Suprapubic skin (tissue), 4 donors: Measurements from ENCODE around the gene HOXA6. TPM values are rescaled to one million over a fixed set of nuclear protein-coding genes. Genes with fewer than 3 reads are reported as not detected.
A peak's percentile ranks its signal among the peaks of the same experiment; 100 is the strongest.

Source experiments
- DNase-seq, 2 donors: peaks; one replicate each; pipeline ENCODE4 v3.0.0-alpha.2; 2019; ENCODE audit warnings: low spot score in 2 of 2
- H3K27ac ChIP-seq: fragments of 200-600 bp; sonication (generic); one replicate; pipeline ENCODE4 v1.5.1; 2019
- H3K27me3 ChIP-seq: fragments of 200-600 bp; sonication (generic); one replicate; pipeline ENCODE4 v1.5.1; 2019
- H3K36me3 ChIP-seq: fragments of 200-600 bp; sonication (generic); one replicate; pipeline ENCODE4 v1.5.1; 2019
- H3K4me1 ChIP-seq: fragments of 200-600 bp; sonication (generic); one replicate; pipeline ENCODE4 v1.5.1; 2019
- H3K4me3 ChIP-seq: fragments of 200-600 bp; sonication (generic); one replicate; pipeline ENCODE4 v1.5.1; 2019; ENCODE audit warnings: mild to moderate bottlenecking
- H3K9me3 ChIP-seq: fragments of 200-600 bp; sonication (generic); one replicate; pipeline ENCODE4 v1.5.1; 2019
- EP300 ChIP-seq: sonication (generic); formaldehyde crosslinking; IDR thresholded peaks from one replicate; pipeline ENCODE4 v1.6.1; 2017; ENCODE audit warnings: antibody characterized with exemption
- POLR2A ChIP-seq, 2 donors: fragments of 450-650 bp; IDR thresholded peaks; one replicate each; pipeline ENCODE4 v1.6.1; 2017; ENCODE audit warnings: antibody characterized with exemption in 2 of 2, mild to moderate bottlenecking in 2 of 2, moderate library complexity in 2 of 2
- POLR2AphosphoS5 ChIP-seq, 3 donors: sonication (generic); formaldehyde crosslinking; IDR thresholded peaks; one replicate each; pipeline ENCODE4 v1.6.1; 2017; ENCODE audit warnings: antibody characterized with exemption in 3 of 3
- WGBS: methylation state at CpG from one replicate; pipeline ENCODE4 v1.1.5; 2018; 5-methylcytosine and 5-hydroxymethylcytosine counted together
- total RNA-seq, 4 donors: library from RNA; depleted of rRNA; stranded (reverse); fragments of >200 nt; gene quantifications; one replicate each; pipeline ENCODE4 v1.1.0, GENCODE V29; 2016
- TF ChIP-seq, protein P1 (sequence below), 2 donors: fragments of 200-600 bp in 1 of 2; fragments of 450-650 bp in 1 of 2; sonication (generic) in 1 of 2; IDR thresholded peaks; one replicate each; pipeline ENCODE4 v1.5.1; 2016 to 2019; ENCODE audit warnings: antibody characterized with exemption in 2 of 2, mild to moderate bottlenecking in 1 of 2, moderate library complexity in 1 of 2

Gene HOXA6
- total RNA-seq, 4 donors from 2014 or later: 4.0 to 9.3 (median 6.4) TPM

DNA sequence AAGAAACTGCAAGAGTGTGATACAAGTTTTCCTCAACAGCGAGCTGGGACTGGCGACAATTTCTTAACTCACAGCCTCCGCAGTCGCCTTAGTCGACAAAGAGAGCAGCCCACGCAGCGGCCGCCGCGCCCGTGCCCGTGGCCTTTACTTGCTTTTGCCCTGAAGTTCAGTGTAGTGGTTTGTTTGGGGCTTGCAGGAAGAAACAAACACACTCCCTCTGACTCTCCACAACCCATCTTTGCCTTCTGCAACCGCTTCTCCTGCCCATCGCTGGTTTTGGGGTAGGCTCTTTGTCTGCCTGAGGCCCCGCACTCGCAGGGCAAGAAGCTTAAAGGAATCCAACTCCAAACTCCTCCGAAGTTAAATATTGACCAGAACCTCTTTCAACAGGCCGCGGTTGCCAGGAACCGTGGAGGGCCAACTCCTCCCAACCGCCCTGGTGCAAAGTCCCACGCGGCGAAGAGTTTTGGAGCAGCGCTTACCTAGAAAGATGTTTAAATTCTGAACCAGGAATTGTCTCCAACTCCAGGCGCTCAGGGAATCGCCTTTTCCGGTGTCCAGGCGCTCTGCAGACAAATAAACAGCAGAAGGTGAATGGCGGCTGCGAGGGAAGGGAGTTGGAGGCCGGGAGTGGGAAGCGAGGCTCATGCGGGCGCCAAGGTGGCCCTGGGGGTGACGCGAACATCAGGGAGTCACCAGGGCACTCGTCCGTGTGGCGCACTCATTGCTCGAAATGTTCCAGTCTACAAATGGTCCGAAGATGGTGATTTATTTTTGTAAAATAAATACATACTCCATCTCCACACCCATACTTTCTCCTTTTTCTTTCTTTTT, 25.3 kb downstream of the HOXA6 start:
- Histone ChIP-seq H3K9me3 (no peaks in the 10 kb centered on the region), H3K4me3 (no peak overlapping the region), H3K27me3 (no peaks in the 10 kb centered on the region), H3K27ac (no peak overlapping the region), H3K4me1 (no peaks in the 10 kb centered on the region), H3K36me3 (no peaks in the 10 kb centered on the region)
- no peak for DNase-seq
- no peak for TF ChIP-seq EP300
- WGBS: 85% methylated on average over 42 of the region's 42 CpGs

DNA sequence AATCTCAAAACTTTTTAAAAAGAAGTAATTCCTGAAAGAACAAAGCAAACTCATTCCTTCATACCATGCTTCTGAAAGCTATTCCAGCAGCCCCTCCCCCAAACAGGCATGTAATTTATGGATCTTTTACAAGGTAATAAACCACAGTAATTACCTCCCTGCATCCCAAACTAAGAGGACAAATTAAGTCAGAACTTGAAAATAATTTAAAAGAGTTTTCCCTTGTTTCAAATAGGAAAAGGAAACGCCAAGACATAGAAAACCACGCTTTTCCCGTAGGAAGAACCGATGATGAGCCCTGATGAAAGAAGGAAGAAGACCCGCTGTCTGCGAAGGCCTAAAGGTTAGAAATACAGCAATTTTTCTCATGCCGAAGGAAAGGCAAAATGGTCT, 25.9 kb downstream of the HOXA6 start:
- H3K4me1 ChIP-seq: no peaks in the 10 kb centered on the region
- no peaks in the 10 kb centered on the region for H3K9me3 ChIP-seq
- H3K27ac ChIP-seq: no peak overlapping the region
- H3K27me3 ChIP-seq: no peaks in the 10 kb centered on the region
- no peak overlapping the region for H3K4me3 ChIP-seq
- no peak for DNase-seq
- WGBS: 85% methylated on average over 7 of the region's 7 CpGs
- no peaks in the 10 kb centered on the region for H3K36me3 ChIP-seq
- TF ChIP-seq POLR2A (IDR thresholded peaks at IDR 0.05) (no peak), POLR2AphosphoS5 (IDR thresholded peaks at IDR 0.05) (no peak), EP300 (no peak)
- TF ChIP-seq, protein P1, sequence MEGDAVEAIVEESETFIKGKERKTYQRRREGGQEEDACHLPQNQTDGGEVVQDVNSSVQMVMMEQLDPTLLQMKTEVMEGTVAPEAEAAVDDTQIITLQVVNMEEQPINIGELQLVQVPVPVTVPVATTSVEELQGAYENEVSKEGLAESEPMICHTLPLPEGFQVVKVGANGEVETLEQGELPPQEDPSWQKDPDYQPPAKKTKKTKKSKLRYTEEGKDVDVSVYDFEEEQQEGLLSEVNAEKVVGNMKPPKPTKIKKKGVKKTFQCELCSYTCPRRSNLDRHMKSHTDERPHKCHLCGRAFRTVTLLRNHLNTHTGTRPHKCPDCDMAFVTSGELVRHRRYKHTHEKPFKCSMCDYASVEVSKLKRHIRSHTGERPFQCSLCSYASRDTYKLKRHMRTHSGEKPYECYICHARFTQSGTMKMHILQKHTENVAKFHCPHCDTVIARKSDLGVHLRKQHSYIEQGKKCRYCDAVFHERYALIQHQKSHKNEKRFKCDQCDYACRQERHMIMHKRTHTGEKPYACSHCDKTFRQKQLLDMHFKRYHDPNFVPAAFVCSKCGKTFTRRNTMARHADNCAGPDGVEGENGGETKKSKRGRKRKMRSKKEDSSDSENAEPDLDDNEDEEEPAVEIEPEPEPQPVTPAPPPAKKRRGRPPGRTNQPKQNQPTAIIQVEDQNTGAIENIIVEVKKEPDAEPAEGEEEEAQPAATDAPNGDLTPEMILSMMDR (IDR thresholded peaks at IDR 0.05): no peak

DNA sequence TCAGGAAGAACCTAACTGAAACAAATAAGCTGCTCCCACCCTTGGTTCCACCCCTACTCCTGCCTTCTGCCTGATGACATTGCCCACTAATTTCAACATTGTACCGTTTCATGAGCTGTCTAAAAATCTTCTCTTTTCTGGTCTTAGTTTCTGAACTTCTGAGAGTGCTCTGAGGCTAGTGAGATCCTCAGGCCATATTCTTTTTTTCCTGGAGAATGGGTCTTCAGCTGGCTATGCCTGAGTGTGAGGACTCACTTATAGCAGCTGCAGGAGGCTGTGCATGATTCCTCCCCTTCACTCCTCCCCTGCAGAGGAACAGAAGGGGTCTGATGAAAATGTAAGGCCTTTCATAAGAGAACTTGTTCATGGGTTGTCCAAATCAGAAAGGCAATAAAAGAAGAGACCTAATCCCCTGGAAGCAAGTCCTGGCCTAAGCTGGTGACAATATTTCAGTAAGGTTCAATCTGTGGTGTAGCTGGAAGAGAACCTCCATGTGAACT, 28.1 kb downstream of the HOXA6 start:
- Histone ChIP-seq H3K27me3 (no peaks in the 10 kb centered on the region), H3K4me1 (peaks cover 7% of the 10 kb centered on the region), H3K36me3 (no peaks in the 10 kb centered on the region), H3K4me3 (no peak overlapping the region), H3K27ac (no peak overlapping the region), H3K9me3 (no peaks in the 10 kb centered on the region)
- 87% methylated on average over 1 of the region's 1 CpG for WGBS
- no peak for DNase-seq
- TF ChIP-seq POLR2AphosphoS5 (IDR thresholded peaks at IDR 0.05) (no peak), EP300 (no peak), POLR2A (IDR thresholded peaks at IDR 0.05) (no peak)
- TF ChIP-seq, protein P1 (IDR thresholded peaks at IDR 0.05): no peak

- DNase-seq: no peak
- Histone ChIP-seq H3K4me3 (no peak overlapping the region), H3K27me3 (no peaks in the 10 kb centered on the region), H3K4me1 (peaks cover 16% of the 10 kb centered on the region), H3K36me3 (no peaks in the 10 kb centered on the region), H3K9me3 (no peaks in the 10 kb centered on the region), H3K27ac (no peak overlapping the region)
- TF ChIP-seq EP300 (no peak), POLR2A (IDR thresholded peaks at IDR 0.05) (no peak), POLR2AphosphoS5 (IDR thresholded peaks at IDR 0.05) (no peak)
- TF ChIP-seq, protein P1 (IDR thresholded peaks at IDR 0.05): no peak
- WGBS: 80% methylated on average over 3 of the region's 3 CpGs
Observed at GRCh38 chr7:27118580-27118979, 29.0 kb downstream of the HOXA6 start.

DNA sequence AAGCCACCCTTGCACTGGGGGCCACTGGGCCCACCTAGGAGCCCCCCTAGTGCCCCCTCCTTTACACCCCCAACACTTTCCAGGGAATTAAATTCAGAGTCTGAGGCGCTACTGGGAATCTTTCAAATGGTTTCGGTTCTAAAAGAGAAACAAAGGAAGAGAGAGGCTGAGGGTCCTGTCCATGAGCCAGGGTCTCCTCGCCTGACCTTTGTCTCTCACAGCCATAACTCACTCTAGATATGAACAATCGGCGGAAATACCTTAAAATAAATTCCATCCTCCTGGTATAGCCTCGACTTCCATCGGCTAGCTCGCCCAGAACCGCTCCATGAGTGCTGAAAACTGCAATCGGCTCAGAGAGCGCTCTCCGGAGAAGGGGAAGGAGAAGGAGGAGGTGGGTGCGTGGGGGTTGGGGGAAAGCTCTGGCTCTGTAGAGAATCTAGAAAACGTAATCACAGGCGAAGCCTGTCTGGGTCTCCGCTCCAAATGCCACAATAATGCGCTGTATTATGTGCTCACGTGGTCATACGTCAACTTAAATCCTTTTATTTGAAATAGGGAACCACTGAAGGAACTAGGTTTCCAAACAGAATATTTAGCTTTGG, 29.6 kb downstream of the HOXA6 start:
- peak overlapping the region; percentile 3 for H3K4me3 ChIP-seq
- DNase-seq: no peak

More for the DNA sequence above, 29.6 kb downstream of the HOXA6 start:
- no peaks in the 10 kb centered on the region for H3K36me3 ChIP-seq
- 90% methylated on average over 19 of the region's 19 CpGs for WGBS
- no peak overlapping the region for H3K27ac ChIP-seq
- no peaks in the 10 kb centered on the region for H3K9me3 ChIP-seq
- TF ChIP-seq POLR2AphosphoS5 (IDR thresholded peaks at IDR 0.05): no peak
- TF ChIP-seq, protein P1 (IDR thresholded peaks at IDR 0.05): no peak
- TF ChIP-seq EP300: no peak
- TF ChIP-seq POLR2A (IDR thresholded peaks at IDR 0.05): no peak
- H3K27me3 ChIP-seq: no peaks in the 10 kb centered on the region
- peaks cover 22% of the 10 kb centered on the region for H3K4me1 ChIP-seq
